CD4-positive, alpha-beta T cell treated with Interleukin-15 for 1 hour (primary cell): ENCODE results near the gene UNC5CL.

ENCODE experiments used
- DNase-seq: peaks from one replicate; pipeline ENCODE4 v3.0.0-alpha.2; 2020

The UNC5CL gene

GRCh38 chr6:41063884-41064285, 24.9 kb upstream of the UNC5CL start:
- no peak for DNase-seq

- no peak for DNase-seq
Observed at GRCh38 chr6:41062056-41062455, 23.0 kb upstream of the UNC5CL start.

- no peak for DNase-seq
Observed at GRCh38 chr6:41061196-41061726, 22.2 kb upstream of the UNC5CL start.

GRCh38 chr6:41059556-41059955, 20.5 kb upstream of the UNC5CL start:
- no peak for DNase-seq

GRCh38 chr6:41058783-41059181, 19.8 kb upstream of the UNC5CL start:
- DNase-seq, result no peak

GRCh38 chr6:41056768-41057490, 17.9 kb upstream of the UNC5CL start:
- no peak for DNase-seq

GRCh38 chr6:41055149-41055548, 16.1 kb upstream of the UNC5CL start:
- no peak for DNase-seq

GRCh38 chr6:41054511-41054910, 15.5 kb upstream of the UNC5CL start:
- DNase-seq, result no peak

GRCh38 chr6:41053041-41053440, 14.0 kb upstream of the UNC5CL start, which contains the start of gene APOBEC2:
APOBEC2 (plus strand) TSS chr6:41053202; CDS start chr6:41053348, 146 bp downstream.
- DNase-seq, result no peak

GRCh38 chr6:41051873-41052272, 12.9 kb upstream of the UNC5CL start:
- DNase-seq, result no peak

- DNase-seq, result no peak
Observed at GRCh38 chr6:41050536-41050935, 11.5 kb upstream of the UNC5CL start.

- no peak for DNase-seq
Observed at GRCh38 chr6:41049955-41050354, 10.9 kb upstream of the UNC5CL start.

- DNase-seq, result no peak
Observed at GRCh38 chr6:41049521-41049920, 10.5 kb upstream of the UNC5CL start.

GRCh38 chr6:41047745-41048732, 9.0 kb upstream of the UNC5CL start:
- no peak for DNase-seq

GRCh38 chr6:41047306-41047705, 8.3 kb upstream of the UNC5CL start:
- DNase-seq, result no peak

GRCh38 chr6:41046084-41046483, 7.1 kb upstream of the UNC5CL start:
- DNase-seq, result no peak

- DNase-seq, result no peak
Observed at GRCh38 chr6:41045664-41046063, 6.6 kb upstream of the UNC5CL start.

- DNase-seq, result no peak
Observed at GRCh38 chr6:41043151-41043550, 4.1 kb upstream of the UNC5CL start.

GRCh38 chr6:41042226-41043055, 3.4 kb upstream of the UNC5CL start, which contains the start of gene TSPO2:
TSPO2 (plus strand) TSS chr6:41042467; CDS start chr6:41042986, 519 bp downstream.
- no peak for DNase-seq

- DNase-seq, result no peak
Observed at GRCh38 chr6:41040940-41041536, 2.0 kb upstream of the UNC5CL start.

GRCh38 chr6:41040101-41040939, 1.3 kb upstream of the UNC5CL start:
- no peak for DNase-seq
